Measurements from ENCODE around the gene RORB. TPM values are rescaled to one million over a fixed set of nuclear protein-coding genes. Genes with fewer than 3 reads are reported as not detected.

The RORB gene
- total RNA-seq, 1 experiment from 2014 or later, result 0.08 TPM

DNA sequence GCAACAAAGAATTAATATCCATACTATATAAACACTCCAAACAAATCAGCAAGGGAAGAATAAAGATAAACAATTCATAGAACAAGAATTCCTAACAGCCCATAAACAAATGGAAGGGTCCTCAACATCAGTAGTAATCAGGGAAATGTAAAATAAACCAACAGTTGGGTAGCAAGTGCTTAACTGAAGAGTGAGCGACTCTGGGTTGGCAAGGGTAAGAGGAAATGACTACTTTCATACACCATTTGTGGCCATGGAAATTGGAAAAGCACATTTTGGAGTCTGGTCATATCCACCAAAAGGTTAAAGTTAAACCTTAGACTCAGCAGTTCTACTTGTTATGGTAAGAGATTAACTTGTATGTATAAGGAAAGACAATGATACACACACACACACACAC is 17.4 kb upstream of the RORB start:
- no peaks in the 10 kb centered on the region for H3K4me1 ChIP-seq (ENCODE audit: control insufficient read depth, insufficient read depth, low read length)
- TF ChIP-seq SIN3A (IDR thresholded peaks at IDR 0.05; ENCODE audit: borderline replicate concordance, insufficient read depth, low read depth, low read length), result no peak
- TF ChIP-seq POLR2AphosphoS5 (IDR thresholded peaks at IDR 0.05; ENCODE audit: low read depth, low read length), result no peak
- TF ChIP-seq, protein P1, sequence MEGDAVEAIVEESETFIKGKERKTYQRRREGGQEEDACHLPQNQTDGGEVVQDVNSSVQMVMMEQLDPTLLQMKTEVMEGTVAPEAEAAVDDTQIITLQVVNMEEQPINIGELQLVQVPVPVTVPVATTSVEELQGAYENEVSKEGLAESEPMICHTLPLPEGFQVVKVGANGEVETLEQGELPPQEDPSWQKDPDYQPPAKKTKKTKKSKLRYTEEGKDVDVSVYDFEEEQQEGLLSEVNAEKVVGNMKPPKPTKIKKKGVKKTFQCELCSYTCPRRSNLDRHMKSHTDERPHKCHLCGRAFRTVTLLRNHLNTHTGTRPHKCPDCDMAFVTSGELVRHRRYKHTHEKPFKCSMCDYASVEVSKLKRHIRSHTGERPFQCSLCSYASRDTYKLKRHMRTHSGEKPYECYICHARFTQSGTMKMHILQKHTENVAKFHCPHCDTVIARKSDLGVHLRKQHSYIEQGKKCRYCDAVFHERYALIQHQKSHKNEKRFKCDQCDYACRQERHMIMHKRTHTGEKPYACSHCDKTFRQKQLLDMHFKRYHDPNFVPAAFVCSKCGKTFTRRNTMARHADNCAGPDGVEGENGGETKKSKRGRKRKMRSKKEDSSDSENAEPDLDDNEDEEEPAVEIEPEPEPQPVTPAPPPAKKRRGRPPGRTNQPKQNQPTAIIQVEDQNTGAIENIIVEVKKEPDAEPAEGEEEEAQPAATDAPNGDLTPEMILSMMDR (IDR thresholded peaks at IDR 0.05), result no peak
- no peak for TF ChIP-seq TCF7L2 (IDR thresholded peaks at IDR 0.05; ENCODE audit: low read depth, low read length)
- TF ChIP-seq, protein P2, sequence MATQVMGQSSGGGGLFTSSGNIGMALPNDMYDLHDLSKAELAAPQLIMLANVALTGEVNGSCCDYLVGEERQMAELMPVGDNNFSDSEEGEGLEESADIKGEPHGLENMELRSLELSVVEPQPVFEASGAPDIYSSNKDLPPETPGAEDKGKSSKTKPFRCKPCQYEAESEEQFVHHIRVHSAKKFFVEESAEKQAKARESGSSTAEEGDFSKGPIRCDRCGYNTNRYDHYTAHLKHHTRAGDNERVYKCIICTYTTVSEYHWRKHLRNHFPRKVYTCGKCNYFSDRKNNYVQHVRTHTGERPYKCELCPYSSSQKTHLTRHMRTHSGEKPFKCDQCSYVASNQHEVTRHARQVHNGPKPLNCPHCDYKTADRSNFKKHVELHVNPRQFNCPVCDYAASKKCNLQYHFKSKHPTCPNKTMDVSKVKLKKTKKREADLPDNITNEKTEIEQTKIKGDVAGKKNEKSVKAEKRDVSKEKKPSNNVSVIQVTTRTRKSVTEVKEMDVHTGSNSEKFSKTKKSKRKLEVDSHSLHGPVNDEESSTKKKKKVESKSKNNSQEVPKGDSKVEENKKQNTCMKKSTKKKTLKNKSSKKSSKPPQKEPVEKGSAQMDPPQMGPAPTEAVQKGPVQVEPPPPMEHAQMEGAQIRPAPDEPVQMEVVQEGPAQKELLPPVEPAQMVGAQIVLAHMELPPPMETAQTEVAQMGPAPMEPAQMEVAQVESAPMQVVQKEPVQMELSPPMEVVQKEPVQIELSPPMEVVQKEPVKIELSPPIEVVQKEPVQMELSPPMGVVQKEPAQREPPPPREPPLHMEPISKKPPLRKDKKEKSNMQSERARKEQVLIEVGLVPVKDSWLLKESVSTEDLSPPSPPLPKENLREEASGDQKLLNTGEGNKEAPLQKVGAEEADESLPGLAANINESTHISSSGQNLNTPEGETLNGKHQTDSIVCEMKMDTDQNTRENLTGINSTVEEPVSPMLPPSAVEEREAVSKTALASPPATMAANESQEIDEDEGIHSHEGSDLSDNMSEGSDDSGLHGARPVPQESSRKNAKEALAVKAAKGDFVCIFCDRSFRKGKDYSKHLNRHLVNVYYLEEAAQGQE (IDR thresholded peaks at IDR 0.05; ENCODE audit: insufficient read depth in 1 of 2, low read depth in 2 of 2, low read length in 1 of 2), result no peak
- H3K4me3 ChIP-seq (ENCODE audit: low read depth in 2 of 2, low read length in 2 of 2), result no peak overlapping the region
- ChIA-PET CTCF (no interaction called here), POLR2A (no interaction called here)
- no peak for ATAC-seq
- DNase-seq (ENCODE audit: low read depth, low spot score), result no peak
- H3K27me3 ChIP-seq (ENCODE audit: control insufficient read depth, insufficient read depth, low read length), result no peaks in the 10 kb centered on the region
- in situ Hi-C loops (cut with HindIII; ENCODE audit: low pct_unique_long_range_greater_than_20kb, low sequenced_read_pairs), result no loop called here
- no peaks in the 10 kb centered on the region for H3K9me3 ChIP-seq (ENCODE audit: control insufficient read depth, insufficient read depth, low read depth, low read length)
- no peaks in the 10 kb centered on the region for H3K36me3 ChIP-seq (ENCODE audit: control insufficient read depth, insufficient read depth, low read length)
- BruUV-seq (replicated peaks), result no TSS peak
- no peak overlapping the region for H3K27ac ChIP-seq (ENCODE audit: low read length)
- intact Hi-C loops (cut with micrococcal nuclease; ENCODE audit: unreplicated experiment), result no loop called here

DNA sequence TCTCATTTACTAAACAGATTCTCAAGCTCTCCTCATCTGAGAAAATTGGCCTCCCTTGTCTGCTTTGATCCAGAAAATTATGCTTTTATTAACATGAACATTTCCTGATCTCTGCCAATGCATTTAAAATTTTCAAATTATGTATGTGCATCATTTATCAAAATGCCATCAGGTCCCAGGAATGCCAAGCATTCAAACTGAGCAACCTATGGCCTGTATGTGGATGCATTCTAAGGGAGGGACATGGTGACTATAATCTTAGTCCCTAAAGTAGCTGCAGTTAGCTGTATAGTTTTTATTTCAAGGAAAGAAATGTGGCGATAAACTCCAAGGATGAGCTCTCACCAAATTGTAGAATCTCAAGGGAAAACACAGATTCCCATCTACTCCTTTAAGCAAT is 9.7 kb upstream of the RORB start:
- H3K36me3 ChIP-seq (ENCODE audit: control insufficient read depth, insufficient read depth, low read length), result no peaks in the 10 kb centered on the region
- ATAC-seq (no peak), DNase-seq (ENCODE audit: low read depth, low spot score) (no peak)
- H3K4me1 ChIP-seq (ENCODE audit: control insufficient read depth, insufficient read depth, low read length), result no peaks in the 10 kb centered on the region
- H3K9me3 ChIP-seq (ENCODE audit: control insufficient read depth, insufficient read depth, low read depth, low read length), result no peaks in the 10 kb centered on the region
- H3K27ac ChIP-seq (ENCODE audit: low read length), result no peak overlapping the region
- in situ Hi-C loops (cut with HindIII; ENCODE audit: low pct_unique_long_range_greater_than_20kb, low sequenced_read_pairs), result no loop called here
- POLR2A ChIA-PET, result no interaction called here
- BruUV-seq (replicated peaks), result no TSS peak
- H3K27me3 ChIP-seq (ENCODE audit: control insufficient read depth, insufficient read depth, low read length), result no peaks in the 10 kb centered on the region
- intact Hi-C loops (cut with micrococcal nuclease; ENCODE audit: unreplicated experiment), result no loop called here
- TF ChIP-seq SIN3A (IDR thresholded peaks at IDR 0.05; ENCODE audit: borderline replicate concordance, insufficient read depth, low read depth, low read length) (no peak), TCF7L2 (IDR thresholded peaks at IDR 0.05; ENCODE audit: low read depth, low read length) (no peak), POLR2AphosphoS5 (IDR thresholded peaks at IDR 0.05; ENCODE audit: low read depth, low read length) (no peak)
- TF ChIP-seq, protein P1 (IDR thresholded peaks at IDR 0.05), result no peak
- TF ChIP-seq, protein P2 (IDR thresholded peaks at IDR 0.05; ENCODE audit: insufficient read depth in 1 of 2, low read depth in 2 of 2, low read length in 1 of 2), result no peak
- CTCF ChIA-PET, result no interaction called here
- no peak overlapping the region for H3K4me3 ChIP-seq (ENCODE audit: low read depth in 2 of 2, low read length in 2 of 2)

Data from Panc1 (cell line).